H54 (cell line): Measurements from ENCODE around the gene NPAS3.

ENCODE experiments used
- DNase-seq: peaks from one replicate; pipeline ENCODE4 v3.0.0; 2011; ENCODE audit warnings: low spot score, mixed read lengths; ENCODE audit not compliant: insufficient read length
- FAIRE-seq: peaks from 3 replicates; lab custom pipeline; 2011; peaks lifted over from hg19 to GRCh38; lab: Jason Lieb, UNC
- POLR2A ChIP-seq: IDR thresholded peaks from 2 replicates; pipeline ENCODE4 v1.6.1; 2011; ENCODE audit warnings: low read depth, mild to moderate bottlenecking, low read length

The NPAS3 gene

DNA sequence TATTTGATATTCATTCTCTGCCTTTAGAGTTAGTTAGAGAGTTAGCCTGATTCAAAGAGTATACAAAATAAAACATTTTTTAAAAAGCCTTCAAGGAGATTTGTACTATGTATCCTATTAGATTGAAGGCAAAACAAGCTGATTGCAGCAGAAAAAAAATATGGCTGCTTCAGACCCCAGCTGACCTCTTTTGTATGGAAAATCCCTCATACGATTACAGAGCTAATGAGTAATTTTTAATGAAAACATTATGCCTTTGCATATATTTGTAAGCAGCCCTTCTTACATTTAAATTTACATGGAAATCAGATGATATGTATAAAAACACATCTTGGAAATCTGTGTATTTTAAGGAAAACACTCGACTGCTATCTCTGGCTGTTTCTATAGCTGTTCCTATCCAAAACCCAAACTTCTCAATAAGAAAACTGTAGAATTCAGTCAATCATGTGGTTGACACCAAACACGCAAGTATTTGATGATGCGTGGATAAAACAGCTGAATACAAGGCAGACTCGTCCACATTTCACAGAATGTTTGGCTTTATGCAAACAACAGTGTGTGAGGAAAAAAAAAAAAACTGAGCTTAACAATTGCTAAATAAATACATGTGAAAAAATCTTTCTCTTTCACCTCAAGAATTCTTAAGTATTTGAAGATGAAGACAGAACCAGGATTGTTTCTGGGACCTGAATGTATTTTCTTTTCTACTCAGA, 736.9 kb downstream of the NPAS3 start:
- DNase-seq, result no peak
- TF ChIP-seq POLR2A, result no peak
- FAIRE-seq, result no peak

DNA sequence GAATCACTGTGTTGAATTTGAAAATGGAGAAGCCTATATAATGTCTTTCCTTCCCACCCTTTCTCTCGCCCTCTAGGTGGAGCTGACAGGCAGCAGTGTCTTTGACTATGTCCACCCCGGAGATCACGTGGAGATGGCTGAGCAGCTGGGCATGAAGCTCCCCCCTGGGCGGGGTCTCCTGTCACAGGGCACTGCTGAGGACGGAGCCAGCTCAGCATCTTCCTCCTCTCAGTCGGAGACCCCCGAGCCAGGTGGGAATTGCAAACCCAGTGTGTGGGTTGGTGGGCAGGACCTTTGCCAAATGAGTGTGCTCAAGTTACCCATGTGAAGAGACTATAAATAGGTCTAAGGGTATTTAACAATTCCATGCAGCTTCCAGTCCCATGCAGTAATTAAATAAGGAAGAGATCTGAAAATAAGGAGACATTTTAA, 737.5 kb downstream of the NPAS3 start:
- FAIRE-seq (peak; percentile 80), DNase-seq (peak; percentile 35)
- no peak for TF ChIP-seq POLR2A

DNA sequence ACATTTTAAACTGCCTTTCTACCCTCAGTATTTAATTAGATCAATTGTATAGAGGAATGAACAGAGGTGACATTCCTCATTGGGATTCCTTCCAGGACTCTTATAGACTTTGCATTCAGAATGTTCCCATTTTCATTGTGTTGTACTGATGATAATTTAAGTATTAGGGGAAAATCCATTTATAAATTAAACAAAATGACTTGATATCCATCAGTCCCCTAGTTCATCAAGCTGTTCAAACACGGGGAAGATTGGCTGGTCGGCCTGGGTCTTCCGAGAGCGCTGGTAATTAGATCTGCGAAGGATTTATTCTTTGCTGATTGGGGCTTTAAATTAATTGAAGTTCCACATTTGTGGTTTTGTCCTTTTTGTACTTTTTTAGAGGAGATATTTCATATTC, 738.2 kb downstream of the NPAS3 start:
- no peak for FAIRE-seq
- DNase-seq, result no peak
- TF ChIP-seq POLR2A, result no peak

DNA sequence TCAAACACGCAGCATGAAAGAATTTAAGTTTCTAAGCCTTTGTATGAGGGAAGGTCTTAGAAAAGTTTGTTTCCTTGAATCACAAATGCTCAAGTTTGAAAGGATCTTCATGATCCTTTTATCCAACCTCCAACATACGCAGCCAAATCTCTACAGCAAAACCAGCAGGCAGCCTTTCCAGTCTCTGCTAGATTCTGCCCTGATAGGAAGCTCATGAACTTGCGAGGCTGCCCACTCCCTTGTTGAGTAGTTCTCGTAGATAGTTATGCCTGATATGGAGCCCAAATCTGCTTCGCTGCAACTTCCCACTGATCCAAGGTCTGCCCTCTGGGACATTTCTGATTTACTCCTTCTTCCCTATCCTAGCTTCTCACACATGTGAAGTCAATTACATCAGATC, 739.3 kb downstream of the NPAS3 start:
- no peak for DNase-seq
- FAIRE-seq, result no peak
- TF ChIP-seq POLR2A, result no peak

DNA sequence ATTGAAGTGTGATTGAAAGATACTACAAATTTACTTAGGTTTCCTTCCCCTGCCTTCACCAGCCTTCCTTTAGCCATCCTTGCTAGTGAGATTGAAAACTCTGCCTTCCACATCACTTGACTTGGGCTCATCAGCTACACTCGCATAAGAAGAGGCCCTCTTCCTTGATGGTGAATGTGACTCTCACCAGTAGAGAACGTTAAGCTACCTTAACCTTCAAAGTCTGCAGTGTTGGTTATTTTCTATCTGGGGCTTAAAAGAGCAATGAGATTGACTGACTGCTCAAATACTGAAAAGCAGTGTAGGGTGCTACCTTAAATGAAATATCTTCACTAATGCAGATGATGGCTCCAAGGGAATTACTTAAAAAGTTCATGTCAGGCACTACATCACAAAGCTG, 740.3 kb downstream of the NPAS3 start:
- TF ChIP-seq POLR2A, result no peak
- DNase-seq (no peak), FAIRE-seq (peak; percentile 62)

DNA sequence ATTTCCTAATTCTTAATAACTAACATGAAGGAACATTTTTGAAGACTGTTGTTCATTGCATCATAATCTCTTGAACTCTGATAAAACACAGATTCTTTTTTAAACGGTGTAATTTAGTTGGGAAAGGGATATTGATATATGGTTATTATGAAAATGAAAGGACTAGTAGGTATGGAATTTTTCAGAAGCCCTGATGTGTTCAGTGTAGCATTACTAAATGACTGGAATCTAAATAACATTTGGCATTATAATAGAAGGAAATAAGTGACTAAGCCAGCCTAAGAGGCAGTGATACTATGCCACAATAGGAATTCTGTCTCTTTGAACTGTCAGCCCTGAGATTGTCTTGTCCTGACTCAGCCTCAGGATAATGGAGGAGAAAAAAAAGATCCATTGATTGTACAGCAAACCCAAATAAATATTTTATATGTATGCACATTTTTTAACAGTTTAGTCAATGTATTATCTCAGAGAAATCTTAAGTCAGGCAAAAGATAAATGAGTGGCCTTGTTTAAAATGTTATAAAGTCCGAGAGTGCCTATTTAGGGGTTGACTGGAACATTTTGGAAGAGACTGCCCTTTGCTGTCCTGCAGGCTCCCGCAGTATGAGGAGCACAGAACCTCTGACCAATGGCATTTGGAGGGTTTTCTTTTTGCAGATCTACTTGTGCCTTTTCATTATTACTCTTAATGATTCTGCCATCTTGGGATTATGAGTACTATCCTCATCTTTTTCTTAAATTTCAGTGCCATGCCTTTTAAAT, 741.0 kb downstream of the NPAS3 start:
- FAIRE-seq (peak; percentile 75), DNase-seq (peak; percentile 17)
- no peak for TF ChIP-seq POLR2A

DNA sequence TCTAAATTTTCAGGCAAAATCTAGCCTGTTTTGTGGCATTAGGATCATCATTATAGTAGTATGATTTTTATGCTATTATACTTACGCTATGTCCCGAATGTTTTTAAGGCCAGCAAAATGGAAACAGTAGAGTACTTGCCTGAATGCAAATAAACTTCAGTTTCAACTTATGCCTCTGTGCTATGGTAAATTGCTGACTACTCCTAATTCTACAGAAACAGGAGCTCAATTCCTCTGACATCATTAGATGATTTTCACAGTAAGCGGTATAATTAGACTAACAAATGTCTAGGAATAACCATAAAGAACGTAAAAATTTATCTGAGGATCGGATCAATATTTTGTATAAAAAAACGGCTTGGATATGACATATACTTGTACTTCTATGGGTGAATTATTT, 742.2 kb downstream of the NPAS3 start:
- FAIRE-seq (no peak), DNase-seq (no peak)
- no peak for TF ChIP-seq POLR2A

DNA sequence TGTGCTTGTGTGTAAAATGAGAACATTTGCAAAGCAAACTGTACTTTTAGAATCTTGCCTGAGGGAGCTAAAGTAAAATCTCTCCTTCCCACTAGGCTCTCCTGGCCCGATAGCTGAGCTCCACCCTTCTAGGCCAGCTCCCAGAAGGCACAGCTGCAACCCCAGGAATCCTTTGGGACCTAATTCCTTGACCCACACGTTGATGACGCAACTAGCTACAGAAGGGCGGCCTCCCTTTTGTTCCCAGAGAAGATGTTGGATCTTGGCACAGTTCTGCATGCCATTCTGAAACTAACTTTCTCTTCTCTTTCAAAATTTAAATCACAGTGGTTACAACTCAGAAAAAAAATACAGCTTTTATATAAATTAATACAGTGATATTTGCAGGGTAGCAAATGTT, 744.1 kb downstream of the NPAS3 start:
- no peak for FAIRE-seq
- no peak for DNase-seq
- TF ChIP-seq POLR2A, result no peak

DNA sequence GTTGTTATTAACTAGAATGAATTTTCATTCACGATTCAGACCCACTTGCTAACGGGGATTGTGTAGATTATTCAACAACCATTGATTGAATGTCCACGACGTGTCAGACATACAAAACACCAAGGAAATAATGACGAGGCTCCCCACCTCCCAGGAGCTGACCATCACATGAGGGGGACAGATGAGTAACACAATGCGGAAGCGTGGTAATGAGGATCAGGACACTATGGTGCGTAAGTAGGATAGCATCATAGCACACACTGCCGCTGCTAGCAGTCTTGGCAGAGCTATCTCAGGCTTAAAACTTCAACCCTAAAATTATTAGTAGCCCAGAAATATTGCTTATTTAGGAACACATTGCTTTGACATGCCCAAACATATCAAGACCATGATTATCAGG, 746.3 kb downstream of the NPAS3 start:
- FAIRE-seq (no peak), DNase-seq (no peak)
- no peak for TF ChIP-seq POLR2A

DNA sequence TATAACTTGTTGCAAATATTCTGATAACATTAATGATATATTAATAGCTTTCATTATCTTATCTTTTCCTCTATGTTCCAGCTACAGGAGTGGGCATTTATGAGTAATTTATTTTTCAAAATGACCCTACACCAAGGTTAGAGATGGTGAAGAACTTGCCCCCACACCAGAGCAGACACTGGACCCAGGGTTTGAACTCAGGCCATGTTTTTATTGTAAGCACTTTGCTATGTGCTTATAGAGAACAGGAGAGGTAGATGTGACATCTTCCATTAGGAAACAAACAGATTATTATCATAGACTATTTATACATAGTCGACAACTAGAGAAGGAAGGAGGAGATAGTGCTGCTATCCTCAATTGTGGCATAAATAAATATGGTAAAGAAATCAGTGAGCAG, 747.0 kb downstream of the NPAS3 start:
- FAIRE-seq (no peak), DNase-seq (no peak)
- TF ChIP-seq POLR2A, result no peak

DNA sequence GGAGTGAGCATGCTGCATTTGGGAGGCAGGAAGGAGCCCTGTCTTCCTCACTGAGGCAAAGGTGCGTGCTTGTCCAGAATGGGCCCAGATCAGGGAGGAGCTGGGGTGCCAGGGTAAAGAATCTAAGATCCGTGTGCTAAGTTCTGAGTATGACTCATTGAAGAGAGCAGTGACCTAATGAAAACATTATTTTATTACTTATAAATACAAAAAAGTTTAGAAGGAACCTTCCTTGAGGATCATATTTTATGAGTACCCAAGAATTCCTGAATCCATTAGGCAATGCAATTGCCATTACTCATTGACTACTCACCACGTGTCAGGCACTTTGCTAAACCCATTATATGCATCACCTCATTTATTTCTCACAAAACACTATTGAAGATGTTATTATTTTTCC, 747.5 kb downstream of the NPAS3 start:
- DNase-seq (no peak), FAIRE-seq (no peak)
- TF ChIP-seq POLR2A, result no peak

DNA sequence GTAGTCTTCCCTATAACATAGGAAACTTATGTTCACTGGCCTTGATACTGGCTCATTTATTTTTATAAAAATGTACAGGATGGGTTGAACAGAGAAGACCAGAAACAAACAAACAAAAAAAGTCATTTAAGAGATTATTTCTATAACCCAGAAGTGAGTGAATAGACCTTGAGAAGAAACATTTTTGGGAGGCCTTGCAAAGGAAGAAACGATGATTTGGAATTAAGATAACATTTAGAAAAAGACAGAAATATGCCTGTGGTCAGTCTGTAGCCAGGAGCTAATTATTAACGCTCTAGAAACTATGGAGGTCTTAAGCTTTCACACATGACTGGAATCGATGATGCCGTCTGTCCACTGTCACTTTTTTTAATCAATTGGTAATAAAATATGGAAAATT, 748.2 kb downstream of the NPAS3 start:
- DNase-seq, result no peak
- no peak for TF ChIP-seq POLR2A
- no peak for FAIRE-seq

DNA sequence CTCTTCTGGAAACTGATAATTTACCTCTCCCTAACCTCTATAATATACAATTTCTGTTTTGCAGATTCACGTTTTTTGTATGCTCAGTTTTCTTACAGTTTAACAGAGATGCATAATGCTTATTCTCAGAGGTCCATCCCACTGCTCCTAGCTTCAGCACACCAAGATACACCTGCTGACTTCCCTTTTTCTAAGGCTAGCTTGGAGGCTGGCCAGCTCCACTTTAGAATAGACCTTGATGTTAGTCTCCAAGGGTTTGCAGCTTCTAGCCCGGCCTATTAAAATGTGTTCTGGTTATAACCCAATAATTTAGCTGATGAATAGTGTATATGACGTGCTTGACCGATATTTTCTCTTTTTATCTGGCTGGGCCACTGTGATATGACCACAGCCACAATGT, 751.0 kb downstream of the NPAS3 start:
- no peak for TF ChIP-seq POLR2A
- no peak for DNase-seq
- no peak for FAIRE-seq

DNA sequence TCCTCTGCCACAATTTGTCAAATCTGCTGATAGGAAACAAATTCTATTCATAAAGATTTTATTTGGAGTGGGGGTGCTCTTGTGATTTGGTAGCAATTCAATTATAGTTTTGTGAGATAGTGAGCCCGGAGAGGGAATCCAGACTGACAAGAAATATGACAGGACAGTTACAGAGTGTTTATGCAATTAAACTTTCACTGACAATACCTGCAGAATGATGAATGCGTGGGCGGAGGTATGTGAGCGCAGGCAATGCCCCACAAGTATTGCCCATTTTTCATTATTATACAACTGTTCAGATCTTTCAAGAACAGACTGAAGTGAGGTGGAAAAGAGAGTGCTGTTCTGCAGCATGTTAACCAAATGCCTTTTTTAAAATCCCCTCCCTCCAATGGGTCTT, 753.2 kb downstream of the NPAS3 start:
- DNase-seq (no peak), FAIRE-seq (no peak)
- TF ChIP-seq POLR2A, result no peak

DNA sequence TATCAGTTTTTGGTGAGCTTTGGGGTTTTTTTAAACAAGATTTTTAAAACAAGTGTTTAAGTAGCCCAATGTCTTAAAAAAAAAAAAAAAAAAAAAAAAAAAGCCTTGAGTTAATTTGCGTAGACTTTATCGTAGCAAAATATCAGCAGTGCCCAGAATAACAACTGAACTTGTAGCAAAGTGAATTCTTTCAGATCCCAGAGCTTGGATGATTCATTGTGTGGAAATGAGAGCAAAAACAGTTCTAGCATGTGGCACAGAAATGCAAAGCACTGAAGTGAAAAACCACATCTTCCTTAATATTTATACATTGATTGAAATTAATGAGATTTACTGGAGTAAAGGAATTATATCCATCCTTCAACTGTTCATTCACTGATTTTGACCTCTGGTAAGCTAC, 754.1 kb downstream of the NPAS3 start:
- no peak for TF ChIP-seq POLR2A
- DNase-seq, result no peak
- peak; percentile 36 for FAIRE-seq

DNA sequence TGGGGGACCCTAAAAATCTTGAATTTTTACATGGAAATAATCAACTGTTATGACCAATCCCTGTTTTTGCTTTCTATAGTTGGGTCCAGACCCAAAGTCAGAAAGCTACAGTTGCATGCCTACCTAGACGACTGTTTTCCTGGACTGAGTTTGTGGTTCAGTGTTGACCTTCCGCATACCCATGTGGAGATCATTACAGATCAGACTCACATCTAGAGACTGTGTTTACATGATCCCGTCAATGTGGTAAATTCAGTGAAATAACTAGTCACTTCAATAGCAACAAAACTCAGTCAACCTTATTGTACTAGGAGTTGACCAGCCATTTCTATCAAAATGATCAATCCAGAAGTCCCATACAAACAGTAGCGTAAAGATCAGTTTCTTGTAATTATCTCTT, 754.6 kb downstream of the NPAS3 start:
- DNase-seq (no peak), FAIRE-seq (peak; percentile 20)
- no peak for TF ChIP-seq POLR2A
